Testis (tissue), 3 donors: Measurements from ENCODE around the gene SPACA9. TPM values are rescaled to one million over a fixed set of nuclear protein-coding genes. Genes with fewer than 3 reads are reported as not detected.

Experiments used
- DNase-seq: peaks from one replicate; pipeline ENCODE4 v3.0.0-alpha.2; 2019
- H3K27ac ChIP-seq, 2 donors: fragments of 200-600 bp; sonication (generic); one replicate each; pipeline ENCODE4 v1.5.1; 2019
- H3K27me3 ChIP-seq: fragments of 200-600 bp; sonication (generic); one replicate; pipeline ENCODE4 v1.5.1; 2019
- H3K36me3 ChIP-seq: fragments of 200-600 bp; sonication (generic); one replicate; pipeline ENCODE4 v1.5.1; 2017; ENCODE audit warnings: low read depth; ENCODE audit errors: missing control alignments
- H3K4me1 ChIP-seq: fragments of 200-600 bp; sonication (generic); one replicate; pipeline ENCODE4 v1.5.1; 2019
- H3K4me3 ChIP-seq, 2 donors: fragments of 200-600 bp; sonication (generic); one replicate each; pipeline ENCODE4 v1.5.1; 2017 to 2019
- H3K9me3 ChIP-seq: fragments of 200-600 bp; sonication (generic); one replicate; pipeline ENCODE4 v1.5.1; 2017
- POLR2A ChIP-seq: fragments of 450-650 bp; IDR thresholded peaks from one replicate; pipeline ENCODE4 v1.6.1; 2017; ENCODE audit warnings: antibody characterized with exemption, mild to moderate bottlenecking, moderate library complexity
- WGBS, 2 donors: methylation state at CpG; one replicate each; pipeline ENCODE4 v1.1.5; 2018; 5-methylcytosine and 5-hydroxymethylcytosine counted together
- intact Hi-C: fragments of 100-400 bp; cut with DNase I; formaldehyde crosslinking; loops from one replicate; pipeline ENCODE4 v1.15.1; 2023; ENCODE audit warnings: low total_unique reads
- polyA plus RNA-seq: library from polyadenylated mRNA; stranded (reverse); fragments of 350-450 nt; fragmentation: Illumina TruSeq; extraction: RNeasy Lipid Tissue Mini Kit (QIAGEN cat#74804); gene quantifications from one replicate; pipeline ENCODE4 v1.2.3, GENCODE V29; 2014; ENCODE audit warnings: low read depth, low replicate concordance; ENCODE audit not compliant: insufficient read depth
- total RNA-seq, 2 donors: library from RNA; depleted of rRNA; stranded (reverse); fragments of >200 nt; gene quantifications; one replicate each; pipeline ENCODE4 v1.2.3, GENCODE V29; 2016
- TF ChIP-seq, protein P1 (sequence below), 3 experiments: fragments of 450-650 bp in 2 of 3; fragments of 200-600 bp in 1 of 3; sonication (generic) in 1 of 3; IDR thresholded peaks; one replicate each; pipeline ENCODE4 v1.5.1; 2016 to 2019; ENCODE audit warnings: antibody characterized with exemption in 3 of 3, mild to moderate bottlenecking in 2 of 3, moderate library complexity in 1 of 3

SPACA9 gene
- total and polyA plus RNA-seq, 3 donors from 2014 or later: 61.2 to 179 (median 115) TPM

DNA sequence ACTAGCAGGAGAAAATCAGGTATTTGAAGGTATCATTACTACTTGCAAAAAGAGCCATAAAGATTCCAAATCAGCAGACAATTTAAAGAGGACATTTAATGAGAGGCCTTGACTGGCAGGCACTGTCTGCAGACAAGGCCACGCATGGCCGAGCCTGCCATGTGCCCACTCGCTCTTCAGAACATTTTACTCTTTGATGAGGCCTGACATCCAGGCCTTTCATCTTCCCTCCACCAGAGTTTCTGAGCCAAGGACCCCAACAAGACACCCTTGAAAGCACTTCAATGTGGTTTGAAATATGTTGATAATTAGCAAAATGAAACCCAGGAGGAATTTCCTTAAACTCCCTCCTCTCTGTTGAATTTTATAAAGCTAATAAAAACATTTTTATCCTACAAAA lies 17.0 kb upstream of the SPACA9 start:
- Histone ChIP-seq H3K4me1 (peaks cover 8% of the 10 kb centered on the region), H3K9me3 (no peaks in the 10 kb centered on the region), H3K27ac (no peak overlapping the region), H3K36me3 (no peaks in the 10 kb centered on the region), H3K4me3 (no peak overlapping the region), H3K27me3 (no peaks in the 10 kb centered on the region)
- intact Hi-C loops: no loop called here
- no peak for DNase-seq
- TF ChIP-seq POLR2A: no peak
- TF ChIP-seq, protein P1, sequence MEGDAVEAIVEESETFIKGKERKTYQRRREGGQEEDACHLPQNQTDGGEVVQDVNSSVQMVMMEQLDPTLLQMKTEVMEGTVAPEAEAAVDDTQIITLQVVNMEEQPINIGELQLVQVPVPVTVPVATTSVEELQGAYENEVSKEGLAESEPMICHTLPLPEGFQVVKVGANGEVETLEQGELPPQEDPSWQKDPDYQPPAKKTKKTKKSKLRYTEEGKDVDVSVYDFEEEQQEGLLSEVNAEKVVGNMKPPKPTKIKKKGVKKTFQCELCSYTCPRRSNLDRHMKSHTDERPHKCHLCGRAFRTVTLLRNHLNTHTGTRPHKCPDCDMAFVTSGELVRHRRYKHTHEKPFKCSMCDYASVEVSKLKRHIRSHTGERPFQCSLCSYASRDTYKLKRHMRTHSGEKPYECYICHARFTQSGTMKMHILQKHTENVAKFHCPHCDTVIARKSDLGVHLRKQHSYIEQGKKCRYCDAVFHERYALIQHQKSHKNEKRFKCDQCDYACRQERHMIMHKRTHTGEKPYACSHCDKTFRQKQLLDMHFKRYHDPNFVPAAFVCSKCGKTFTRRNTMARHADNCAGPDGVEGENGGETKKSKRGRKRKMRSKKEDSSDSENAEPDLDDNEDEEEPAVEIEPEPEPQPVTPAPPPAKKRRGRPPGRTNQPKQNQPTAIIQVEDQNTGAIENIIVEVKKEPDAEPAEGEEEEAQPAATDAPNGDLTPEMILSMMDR (IDR thresholded peaks at IDR 0.05): no peak
- 86% methylated on average over 3 of the region's 3 CpGs for WGBS, 2 donors

DNA sequence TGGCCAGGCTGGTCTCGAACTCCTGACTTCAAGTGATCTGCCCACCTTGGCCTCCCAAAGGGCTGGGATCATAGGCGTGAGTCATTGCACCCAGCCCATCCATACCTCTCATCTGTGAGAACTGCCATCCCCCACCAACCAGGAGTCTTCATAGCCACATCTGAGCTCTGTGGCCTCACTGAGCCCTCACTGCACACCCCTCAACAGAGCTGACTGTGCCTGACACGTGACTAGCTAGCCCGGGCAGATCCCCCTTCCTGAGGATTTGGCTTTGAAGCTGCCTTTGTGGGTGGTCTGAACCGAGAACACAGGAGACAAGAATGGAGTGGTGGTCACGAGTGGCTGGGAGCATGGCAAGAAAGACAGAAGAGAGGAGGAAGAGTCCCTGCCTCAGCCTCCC lies 16.2 kb upstream of the SPACA9 start:
- intact Hi-C loops: no loop called here
- Histone ChIP-seq H3K4me1 (peaks cover 3% of the 10 kb centered on the region), H3K9me3 (no peaks in the 10 kb centered on the region), H3K4me3 (no peak overlapping the region), H3K27me3 (no peaks in the 10 kb centered on the region), H3K27ac (no peak overlapping the region), H3K36me3 (no peaks in the 10 kb centered on the region)
- no peak for TF ChIP-seq POLR2A
- TF ChIP-seq, protein P1 (IDR thresholded peaks at IDR 0.05): no peak
- DNase-seq: no peak
- 78 to 85% methylated on average over 6 of the region's 6 CpGs for WGBS, 2 donors

DNA sequence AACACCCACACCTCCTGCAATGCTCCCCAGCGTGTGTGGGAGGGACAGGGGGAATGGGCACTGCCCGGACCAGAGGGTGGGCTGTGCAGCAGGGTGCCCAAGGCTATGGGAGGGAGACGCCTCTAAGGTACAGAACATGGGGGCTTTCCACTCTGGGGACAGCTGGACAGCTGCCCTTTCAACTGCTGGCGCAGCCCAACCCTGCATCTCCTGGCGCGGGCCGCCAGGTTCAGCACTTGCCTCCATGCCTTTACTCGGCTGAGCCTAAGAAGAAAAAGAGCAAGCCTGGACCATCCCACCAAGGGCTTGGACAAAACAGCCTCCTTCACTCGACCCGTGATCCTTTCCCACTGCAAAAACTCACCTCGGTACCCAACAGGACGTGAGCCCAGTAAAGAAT lies 15.6 kb upstream of the SPACA9 start:
- no peaks in the 10 kb centered on the region for H3K36me3 ChIP-seq
- H3K27me3 ChIP-seq: no peaks in the 10 kb centered on the region
- H3K4me1 ChIP-seq: no peaks in the 10 kb centered on the region
- no peak for TF ChIP-seq POLR2A
- TF ChIP-seq, protein P1 (IDR thresholded peaks at IDR 0.05): no peak
- 88 to 90% methylated on average over 11 to 12 of the region's 12 CpGs for WGBS, 2 donors
- intact Hi-C loops: no loop called here
- DNase-seq: no peak
- H3K27ac ChIP-seq: no peak overlapping the region
- H3K9me3 ChIP-seq: no peaks in the 10 kb centered on the region
- H3K4me3 ChIP-seq: no peak overlapping the region

DNA sequence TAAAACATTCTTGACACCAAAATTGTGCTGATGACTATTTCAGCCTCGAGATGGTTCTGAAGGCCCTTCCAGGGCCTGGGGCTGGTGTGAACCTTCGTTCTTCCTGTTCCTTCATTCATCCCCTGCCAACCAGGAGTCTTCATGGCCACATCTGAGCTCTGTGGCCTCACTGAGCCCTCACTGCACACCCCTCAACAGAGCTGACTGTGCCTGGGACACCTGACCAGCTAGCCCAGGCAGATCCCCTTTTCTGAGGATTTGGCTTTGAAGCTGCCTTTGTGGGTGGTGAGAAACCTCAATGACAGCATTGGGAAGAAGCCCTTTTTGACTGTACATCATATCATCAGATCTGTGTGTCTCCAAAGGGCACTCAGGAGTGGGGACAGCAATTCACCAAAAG lies 14.4 kb upstream of the SPACA9 start:
- Histone ChIP-seq H3K4me3 (no peak overlapping the region), H3K4me1 (no peaks in the 10 kb centered on the region), H3K9me3 (no peaks in the 10 kb centered on the region), H3K36me3 (no peaks in the 10 kb centered on the region), H3K27ac (no peak overlapping the region), H3K27me3 (no peaks in the 10 kb centered on the region)
- intact Hi-C loops: no loop called here
- 86 to 93% methylated on average over 2 of the region's 2 CpGs for WGBS, 2 donors
- no peak for DNase-seq
- TF ChIP-seq, protein P1 (IDR thresholded peaks at IDR 0.05): no peak
- TF ChIP-seq POLR2A: no peak

DNA sequence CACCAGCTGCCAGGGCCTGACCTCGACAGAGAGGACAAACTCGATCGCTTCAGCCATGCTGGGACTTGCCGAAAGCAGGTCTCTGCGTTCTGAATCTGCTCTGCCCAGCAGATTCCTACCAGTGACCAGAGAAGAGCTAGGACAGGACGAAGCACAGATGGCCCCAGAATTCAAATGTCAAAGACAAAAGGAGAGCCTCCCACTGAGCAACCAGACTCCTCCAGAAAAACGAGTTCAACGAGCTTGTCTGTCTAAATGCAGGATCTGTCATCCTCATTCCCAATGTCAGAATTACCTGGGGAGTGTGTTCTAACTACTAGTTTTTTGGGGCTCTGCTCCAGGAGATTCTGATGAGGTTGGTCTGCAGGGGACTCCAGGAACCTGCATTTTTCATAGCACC lies 14.0 kb upstream of the SPACA9 start:
- Histone ChIP-seq H3K4me3 (no peak overlapping the region), H3K4me1 (no peaks in the 10 kb centered on the region), H3K27me3 (no peaks in the 10 kb centered on the region), H3K27ac (no peak overlapping the region), H3K9me3 (no peaks in the 10 kb centered on the region), H3K36me3 (no peaks in the 10 kb centered on the region)
- WGBS, 2 donors: 83 to 93% methylated on average over 7 to 8 of the region's 8 CpGs
- TF ChIP-seq, protein P1 (IDR thresholded peaks at IDR 0.05): no peak
- no peak for TF ChIP-seq POLR2A
- no peak for DNase-seq
- intact Hi-C loops: no loop called here
